Measurements from ENCODE around the gene TRIM58. TPM values are rescaled to one million over a fixed set of nuclear protein-coding genes. Genes with fewer than 3 reads are reported as not detected.

The TRIM58 gene
- total and polyA plus RNA-seq, 9 of the 15 experiments (the other 6 are each of a cell fraction or from before 2014, with no cell fraction given) = 3.8 to 19.1 (median 7.2) TPM

DNA sequence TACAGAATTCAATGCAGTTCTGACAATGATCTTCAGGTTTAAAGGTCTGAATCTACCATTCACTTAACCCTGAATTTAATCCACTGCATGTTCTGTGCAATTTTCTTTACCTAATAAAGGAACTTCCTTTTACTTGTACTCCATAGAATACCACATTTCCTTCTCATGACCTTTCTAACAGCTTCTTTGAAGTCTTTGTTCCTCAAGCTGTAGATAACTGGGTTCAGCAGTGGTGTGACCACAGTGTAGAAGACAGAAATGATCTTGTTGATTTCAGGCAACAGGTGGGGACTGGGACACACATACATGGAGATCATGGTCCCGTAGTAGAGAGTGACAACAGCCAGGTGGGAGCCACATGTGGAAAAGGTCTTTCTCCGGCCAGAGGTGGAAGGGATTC is 16.2 kb upstream of the TRIM58 start:
- H3K79me2 ChIP-seq (ENCODE audit: control insufficient read depth, insufficient read depth, low read length) = no peaks in the 10 kb centered on the region
- BruUV-seq (replicated peaks) = no TSS peak
- ATAC-seq = no peak
- H3K4me1 ChIP-seq (replicated peaks in 1 of 2; ENCODE audit: control insufficient read depth in 2 of 2, insufficient read depth in 2 of 2, low read length in 2 of 2) = peaks cover 0 to 11% of the 10 kb centered on the region in 2 experiments; a peak in 4 of 5 replicates
- TF ChIP-seq ZNF785 (CRISPR knock-in tag; IDR thresholded peaks at IDR 0.05) (no peak), SMC3 (conservative IDR thresholded peaks at IDR 0.05; ENCODE audit: insufficient read depth, low read depth, low read length) (no peak), NFATC3 (IDR thresholded peaks at IDR 0.05) (no peak), ZNF766 (CRISPR knock-in tag; conservative IDR thresholded peaks at IDR 0.05) (no peak), ZNF699 (CRISPR knock-in tag; IDR thresholded peaks at IDR 0.05; ENCODE audit: insufficient replicate concordance) (no peak)
- in situ Hi-C loops (cut with MboI) = no loop called here
- FAIRE-seq = no peak
- H3K9ac ChIP-seq (ENCODE audit: insufficient read depth in 1 of 2, low read depth in 2 of 2, low read length in 2 of 2) = no peak overlapping the region
- no peak overlapping the region for H3K27ac ChIP-seq (ENCODE audit: extremely low read depth, low read depth, low read length)
- 20% methylated on average over 2 of the region's 2 CpGs for whole genome bisulfite sequencing (ENCODE audit: insufficient coverage, low coverage, missing lambda C conversion rate)
- H4K20me1 ChIP-seq (replicated peaks; ENCODE audit: control insufficient read depth, insufficient read depth, low read length) = no peaks in the 10 kb centered on the region
- intact Hi-C loops (cut with micrococcal nuclease) = no loop called here
- H2AFZ ChIP-seq (ENCODE audit: low read depth, low read length) = no peak overlapping the region; the same call in 1 of the 2 replicates
- no peak overlapping the region for H3K4me3 ChIP-seq
- H3K9me3 ChIP-seq (replicated peaks; ENCODE audit: control insufficient read depth, insufficient read depth, low read depth, low read length) = no peaks in the 10 kb centered on the region
- POLR2A ChIA-PET = interaction anchor here (1.2 kb wide), 1 partner anchor 12 kb away, joined by 3 read pairs; no protein-coding TSS in a partner anchor
- H3K36me3 ChIP-seq (ENCODE audit: control insufficient read depth, insufficient read depth, low read length) = no peaks in the 10 kb centered on the region
- DNase-seq (ENCODE audit: extremely low read depth in 1 of 4, low spot score in 3 of 4) = no peak
- H3K27me3 ChIP-seq (ENCODE audit: control insufficient read depth in 2 of 2, insufficient read depth in 2 of 2, low read length in 2 of 2) = peaks cover 0 to 3% of the 10 kb centered on the region in 2 experiments; a peak in 1 of 5 replicates
- no peaks in the 10 kb centered on the region for H3K9me1 ChIP-seq (ENCODE audit: control insufficient read depth, insufficient read depth, low read length)
- no peak overlapping the region for H3K4me2 ChIP-seq (ENCODE audit: insufficient read depth, low read length)
- CTCF ChIA-PET (ENCODE audit: low intra/inter-chr PET ratio) = no interaction called here

GRCh38 chr1:247841796-247842195 is 15.2 kb upstream of the TRIM58 start, which contains the start of gene OR11L1:
Gene OR11L1, minus strand, starts transcription at chr1:247841896. Its CDS starts 0 bp downstream, at chr1:247841896.
- Histone ChIP-seq H3K27me3 (ENCODE audit: control insufficient read depth in 2 of 2, insufficient read depth in 2 of 2, low read length in 2 of 2) (peaks cover 0 to 3% of the 10 kb centered on the region in 2 experiments; a peak in 1 of 5 replicates), H2AFZ (ENCODE audit: low read depth, low read length) (no peak within 1 kb of the TSS; the same call in none of the 2 replicates), H3K36me3 (ENCODE audit: control insufficient read depth, insufficient read depth, low read length) (no peaks in the 10 kb centered on the region), H4K20me1 (replicated peaks; ENCODE audit: control insufficient read depth, insufficient read depth, low read length) (no peaks in the 10 kb centered on the region), H3K9me3 (replicated peaks; ENCODE audit: control insufficient read depth, insufficient read depth, low read depth, low read length) (no peaks in the 10 kb centered on the region), H3K9me1 (ENCODE audit: control insufficient read depth, insufficient read depth, low read length) (no peaks in the 10 kb centered on the region), H3K27ac (ENCODE audit: extremely low read depth, low read depth, low read length) (no peak within 1 kb of the TSS), H3K79me2 (ENCODE audit: control insufficient read depth, insufficient read depth, low read length) (no peaks in the 10 kb centered on the region), H3K4me1 (replicated peaks in 1 of 2; ENCODE audit: control insufficient read depth in 2 of 2, insufficient read depth in 2 of 2, low read length in 2 of 2) (peaks cover 0 to 15% of the 10 kb centered on the region in 2 experiments; a peak in 4 of 5 replicates), H3K9ac (ENCODE audit: insufficient read depth in 1 of 2, low read depth in 2 of 2, low read length in 2 of 2) (no peak within 1 kb of the TSS), H3K4me2 (ENCODE audit: insufficient read depth, low read length) (no peak within 1 kb of the TSS), H3K4me3 (no peak within 1 kb of the TSS)
- intact Hi-C loops (cut with micrococcal nuclease) = no loop called here
- DNase-seq (ENCODE audit: extremely low read depth in 1 of 4, low spot score in 3 of 4) (no peak), ATAC-seq (no peak), FAIRE-seq (no peak)
- in situ Hi-C loops (cut with MboI) = no loop called here
- 38% methylated on average over 2 of the region's 2 CpGs for WGBS (ENCODE audit: insufficient coverage, low coverage, missing lambda C conversion rate)
- BruUV-seq (replicated peaks) = no TSS peak
- ChIA-PET CTCF (ENCODE audit: low intra/inter-chr PET ratio) (no interaction called here), POLR2A (interaction anchor here (1.2 kb wide), 1 partner anchor 11 kb away, joined by 3 read pairs; no protein-coding TSS in a partner anchor)
- TF ChIP-seq, protein P1, sequence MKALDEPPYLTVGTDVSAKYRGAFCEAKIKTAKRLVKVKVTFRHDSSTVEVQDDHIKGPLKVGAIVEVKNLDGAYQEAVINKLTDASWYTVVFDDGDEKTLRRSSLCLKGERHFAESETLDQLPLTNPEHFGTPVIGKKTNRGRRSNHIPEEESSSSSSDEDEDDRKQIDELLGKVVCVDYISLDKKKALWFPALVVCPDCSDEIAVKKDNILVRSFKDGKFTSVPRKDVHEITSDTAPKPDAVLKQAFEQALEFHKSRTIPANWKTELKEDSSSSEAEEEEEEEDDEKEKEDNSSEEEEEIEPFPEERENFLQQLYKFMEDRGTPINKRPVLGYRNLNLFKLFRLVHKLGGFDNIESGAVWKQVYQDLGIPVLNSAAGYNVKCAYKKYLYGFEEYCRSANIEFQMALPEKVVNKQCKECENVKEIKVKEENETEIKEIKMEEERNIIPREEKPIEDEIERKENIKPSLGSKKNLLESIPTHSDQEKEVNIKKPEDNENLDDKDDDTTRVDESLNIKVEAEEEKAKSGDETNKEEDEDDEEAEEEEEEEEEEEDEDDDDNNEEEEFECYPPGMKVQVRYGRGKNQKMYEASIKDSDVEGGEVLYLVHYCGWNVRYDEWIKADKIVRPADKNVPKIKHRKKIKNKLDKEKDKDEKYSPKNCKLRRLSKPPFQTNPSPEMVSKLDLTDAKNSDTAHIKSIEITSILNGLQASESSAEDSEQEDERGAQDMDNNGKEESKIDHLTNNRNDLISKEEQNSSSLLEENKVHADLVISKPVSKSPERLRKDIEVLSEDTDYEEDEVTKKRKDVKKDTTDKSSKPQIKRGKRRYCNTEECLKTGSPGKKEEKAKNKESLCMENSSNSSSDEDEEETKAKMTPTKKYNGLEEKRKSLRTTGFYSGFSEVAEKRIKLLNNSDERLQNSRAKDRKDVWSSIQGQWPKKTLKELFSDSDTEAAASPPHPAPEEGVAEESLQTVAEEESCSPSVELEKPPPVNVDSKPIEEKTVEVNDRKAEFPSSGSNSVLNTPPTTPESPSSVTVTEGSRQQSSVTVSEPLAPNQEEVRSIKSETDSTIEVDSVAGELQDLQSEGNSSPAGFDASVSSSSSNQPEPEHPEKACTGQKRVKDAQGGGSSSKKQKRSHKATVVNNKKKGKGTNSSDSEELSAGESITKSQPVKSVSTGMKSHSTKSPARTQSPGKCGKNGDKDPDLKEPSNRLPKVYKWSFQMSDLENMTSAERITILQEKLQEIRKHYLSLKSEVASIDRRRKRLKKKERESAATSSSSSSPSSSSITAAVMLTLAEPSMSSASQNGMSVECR (CRISPR knock-in tag; IDR thresholded peaks at IDR 0.05) = no peak
- TF ChIP-seq ZBTB49 (CRISPR knock-in tag; IDR thresholded peaks at IDR 0.05; ENCODE audit: borderline replicate concordance) (no peak), MYC (IDR thresholded peaks at IDR 0.05; ENCODE audit: low read depth, low read length) (no peak), MYC (CRISPR knock-in tag; IDR thresholded peaks at IDR 0.05; ENCODE audit: borderline replicate concordance, low read depth) (no peak)
